NCI-H345 treated with DMSO at 0.1 percent for 48 hours (cell line): ENCODE results near the gene MAPK10.
"Not testable (repeated sequence)": the region's sequence is repeated elsewhere in the genome, so short reads cannot be mapped to it uniquely, and the experiment has no call there.

Experiments
- DNase-seq: peaks from one replicate; lab custom pipeline; 2025; ENCODE audit not compliant: unreplicated experiment; lab: John Stamatoyannopoulos, UW

Gene MAPK10

GRCh38 chr4:86114563-86114962 lies 245.3 kb downstream of the MAPK10 start:
- no peak for DNase-seq

DNA sequence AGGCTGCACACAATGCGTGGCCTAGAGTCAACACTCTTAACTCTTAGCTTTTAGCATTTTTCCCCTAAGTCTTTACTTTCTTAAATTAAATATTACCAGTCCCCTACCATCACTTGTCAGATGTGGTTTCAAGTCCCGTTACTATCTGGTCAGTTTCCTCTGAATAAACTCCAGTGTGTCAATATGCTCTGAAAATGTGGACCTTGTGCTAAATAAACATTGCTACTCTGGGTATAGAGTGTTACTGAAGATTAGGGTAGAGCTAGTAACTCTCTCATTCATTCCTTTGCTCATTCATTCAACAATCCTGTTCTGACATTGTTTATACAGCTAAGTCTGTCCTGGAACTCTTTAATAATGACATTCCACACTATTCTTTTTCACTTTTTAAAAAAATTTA lies 251.0 kb downstream of the MAPK10 start:
- DNase-seq = no peak

- DNase-seq = no peak
These were observed 251.7 kb downstream of the MAPK10 start for GRCh38 chr4:86108137-86108536.

DNA sequence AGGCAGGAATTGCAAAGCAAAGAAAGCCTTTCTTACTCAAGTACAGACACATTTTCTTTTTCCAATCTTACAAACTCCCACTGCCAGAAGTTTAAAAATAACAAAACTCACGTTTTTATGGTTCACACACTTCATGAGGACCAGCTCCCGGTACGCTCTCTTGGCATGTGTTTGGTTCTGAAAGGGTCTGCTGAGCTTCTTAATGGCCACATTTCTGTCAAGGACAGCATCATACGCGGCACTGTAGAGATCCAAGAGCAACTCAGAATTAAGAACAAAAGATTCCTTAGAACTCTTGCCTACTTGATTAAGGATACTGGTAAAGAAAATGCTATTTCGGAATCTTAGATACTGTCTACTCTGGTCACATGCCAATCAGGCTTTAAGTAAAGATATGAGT lies 252.7 kb downstream of the MAPK10 start:
- DNase-seq = no peak

- DNase-seq = no peak
These were observed 253.4 kb downstream of the MAPK10 start for GRCh38 chr4:86106475-86106874.

DNA sequence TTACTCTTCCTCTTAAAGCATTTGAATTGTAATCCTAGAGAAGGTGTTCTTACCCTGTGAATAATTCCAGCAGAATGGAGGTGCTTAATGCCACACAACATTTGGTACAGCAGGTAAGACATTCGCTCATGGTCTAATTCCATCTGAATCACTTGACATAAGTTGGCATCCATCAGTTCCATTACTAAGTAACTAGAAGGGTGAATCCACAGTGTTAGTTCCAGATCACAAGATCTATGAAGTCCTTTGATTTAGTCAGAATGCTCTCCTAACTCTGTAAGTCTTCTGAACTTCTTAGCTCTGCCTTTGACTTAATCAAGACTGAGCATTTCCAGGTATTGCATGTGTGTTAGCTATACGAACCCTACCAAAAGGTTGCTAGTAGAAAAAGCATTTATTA lies 258.0 kb downstream of the MAPK10 start:
- no peak for DNase-seq

DNA sequence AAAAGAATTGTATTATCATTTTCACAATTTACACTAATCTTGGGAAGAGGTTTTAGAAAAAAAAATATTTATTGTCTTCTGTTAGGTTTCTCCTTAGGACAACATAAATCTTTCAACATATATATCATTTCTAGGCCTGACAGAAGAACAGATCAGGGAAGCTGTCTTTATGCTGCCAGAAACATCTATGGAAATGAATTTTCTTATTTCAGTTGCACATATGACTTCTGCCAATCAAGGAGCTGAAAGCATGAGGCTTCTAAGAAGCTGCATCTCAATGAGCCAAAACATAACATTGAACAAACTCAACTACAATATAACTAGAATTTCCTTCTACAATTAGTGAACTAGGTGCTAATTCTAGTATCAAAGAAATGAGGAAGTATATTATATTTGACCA lies 258.4 kb downstream of the MAPK10 start:
- DNase-seq = no peak

- no peak for DNase-seq
These were observed 259.2 kb downstream of the MAPK10 start for GRCh38 chr4:86100539-86101215.

DNA sequence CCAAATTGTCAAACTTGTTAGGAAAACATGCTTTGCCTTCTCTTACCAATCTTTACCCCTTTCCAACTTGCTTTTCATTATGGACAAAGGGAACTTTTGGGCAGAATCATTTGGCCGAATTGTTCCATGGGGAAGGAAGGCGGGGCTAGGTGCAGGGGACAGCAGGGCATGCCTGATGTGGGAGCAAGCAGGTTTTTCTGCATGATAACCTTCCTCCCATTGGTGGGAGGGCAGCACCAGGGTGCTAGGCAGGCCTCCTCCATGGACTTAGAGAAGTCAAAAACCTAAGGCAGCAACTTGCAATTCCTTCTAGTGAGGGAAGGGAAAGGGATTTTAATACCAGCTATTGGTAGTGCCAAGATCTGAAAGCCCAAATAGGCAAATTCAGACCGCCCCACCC lies 260.5 kb downstream of the MAPK10 start:
- DNase-seq = no peak

DNA sequence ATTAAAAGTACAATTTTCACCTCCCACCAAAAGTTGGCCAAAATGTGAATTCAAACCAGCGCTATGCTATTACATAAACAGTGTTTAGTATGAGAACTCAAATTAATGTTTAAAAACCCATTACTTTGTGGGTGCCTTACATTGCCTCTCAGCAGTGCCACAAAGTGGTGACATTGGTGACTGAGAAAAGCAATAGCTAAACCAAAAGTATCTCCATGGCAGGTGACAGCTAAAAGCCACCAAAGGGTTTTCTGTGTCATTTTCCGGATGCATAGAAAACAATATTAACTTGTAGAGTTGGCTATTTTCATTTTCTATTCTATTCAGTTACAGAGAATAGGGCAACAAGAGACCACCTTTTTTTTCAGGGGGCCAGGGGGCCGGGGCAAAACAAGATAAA lies 261.2 kb downstream of the MAPK10 start:
- no peak for DNase-seq

- no peak for DNase-seq
These were observed 263.5 kb downstream of the MAPK10 start for GRCh38 chr4:86096373-86096772.

GRCh38 chr4:86092684-86093083 lies 267.2 kb downstream of the MAPK10 start:
- no peak for DNase-seq

DNA sequence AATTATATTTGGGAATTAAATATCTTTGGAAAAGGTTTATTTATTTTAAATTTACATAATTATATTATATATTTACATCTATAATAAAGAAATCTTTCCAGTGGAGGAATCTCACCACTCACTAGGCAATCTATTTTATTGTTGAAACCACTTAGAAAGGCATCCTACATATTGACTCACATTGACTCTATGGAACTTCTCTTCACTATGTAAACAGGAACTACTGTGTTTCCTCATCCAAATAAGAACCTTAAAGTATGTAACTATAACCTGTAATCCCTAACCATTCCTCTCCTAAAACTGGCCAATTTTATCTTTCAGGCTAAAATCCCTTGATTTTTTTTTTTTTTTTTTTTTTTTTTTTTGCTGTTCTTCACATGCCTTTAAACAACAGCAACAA lies 268.7 kb downstream of the MAPK10 start:
- no peak for DNase-seq

DNA sequence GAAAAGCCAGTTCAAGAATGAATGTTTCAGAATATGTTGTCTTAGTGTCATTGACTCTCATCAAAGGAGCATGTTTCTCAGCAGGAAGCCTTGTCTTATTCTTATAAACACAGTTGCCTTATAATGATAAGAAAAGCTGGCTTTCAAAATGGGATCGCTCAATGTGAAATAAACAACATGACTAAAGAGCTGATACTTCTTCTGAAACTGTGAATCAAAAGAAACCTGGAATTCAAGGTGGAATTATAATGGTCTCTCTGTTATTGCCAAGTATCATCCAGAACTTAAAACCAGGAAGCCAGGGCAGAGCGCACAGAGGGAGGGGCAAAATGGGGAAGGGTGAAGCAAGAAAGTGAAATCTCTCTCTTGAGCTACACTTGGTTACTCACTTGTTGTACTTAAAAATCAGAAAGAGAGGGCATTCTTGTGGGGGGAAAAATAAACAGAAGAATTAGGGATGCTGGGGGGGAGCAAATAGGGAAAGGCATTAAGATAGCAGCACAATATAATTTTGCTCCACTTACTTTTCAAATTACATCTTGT lies 270.0 kb downstream of the MAPK10 start:
- no peak for DNase-seq

- DNase-seq = no peak
These were observed 270.8 kb downstream of the MAPK10 start for GRCh38 chr4:86089053-86089452.

DNA sequence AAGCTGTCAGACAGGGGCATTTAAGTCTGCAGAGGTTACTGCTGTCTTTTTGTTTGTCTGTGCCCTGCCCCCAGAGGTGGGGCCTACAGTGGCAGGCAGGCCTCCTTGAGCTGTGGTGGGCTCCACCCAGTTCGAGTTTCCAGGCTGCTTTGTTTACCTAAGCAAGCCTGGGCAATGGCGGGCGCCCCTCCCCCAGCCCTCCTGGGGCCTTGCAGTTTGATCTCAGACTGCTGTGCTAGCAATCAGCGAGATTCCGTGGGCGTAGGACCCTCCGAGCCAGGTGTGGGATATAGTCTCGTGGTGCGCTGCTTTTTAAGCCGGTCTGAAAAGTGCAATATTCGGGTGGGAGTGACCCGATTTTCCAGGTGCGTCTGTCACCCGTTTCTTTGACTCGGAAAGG lies 284.1 kb downstream of the MAPK10 start:
- not testable (repeated sequence) for DNase-seq

- no peak for DNase-seq
These were observed 299.5 kb downstream of the MAPK10 start for GRCh38 chr4:86060341-86060740.

DNA sequence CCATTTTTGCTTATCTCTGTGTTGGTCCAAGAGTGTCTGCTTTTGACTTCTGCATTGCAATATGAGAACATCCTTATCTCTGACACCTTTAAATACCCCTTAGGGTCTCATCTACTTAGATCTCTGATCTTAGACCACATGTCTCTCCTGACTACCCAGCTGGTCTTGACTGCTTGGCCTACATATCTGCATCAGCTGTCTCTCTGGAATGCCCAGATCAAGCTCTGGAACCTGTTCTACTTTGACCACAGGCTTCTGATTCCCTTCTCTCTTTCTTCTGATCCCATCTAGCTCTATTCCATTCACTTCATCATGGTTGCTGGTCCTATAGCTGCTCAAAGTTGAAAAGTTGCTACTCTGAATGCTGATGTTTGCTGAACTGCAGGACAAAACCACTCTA lies 301.2 kb downstream of the MAPK10 start:
- no peak for DNase-seq

- no peak for DNase-seq
These were observed 304.0 kb downstream of the MAPK10 start for GRCh38 chr4:86055898-86056297.

GRCh38 chr4:86054286-86055032 lies 305.4 kb downstream of the MAPK10 start:
- DNase-seq = no peak

- DNase-seq = no peak
These were observed 309.4 kb downstream of the MAPK10 start for GRCh38 chr4:86050496-86050895.

DNA sequence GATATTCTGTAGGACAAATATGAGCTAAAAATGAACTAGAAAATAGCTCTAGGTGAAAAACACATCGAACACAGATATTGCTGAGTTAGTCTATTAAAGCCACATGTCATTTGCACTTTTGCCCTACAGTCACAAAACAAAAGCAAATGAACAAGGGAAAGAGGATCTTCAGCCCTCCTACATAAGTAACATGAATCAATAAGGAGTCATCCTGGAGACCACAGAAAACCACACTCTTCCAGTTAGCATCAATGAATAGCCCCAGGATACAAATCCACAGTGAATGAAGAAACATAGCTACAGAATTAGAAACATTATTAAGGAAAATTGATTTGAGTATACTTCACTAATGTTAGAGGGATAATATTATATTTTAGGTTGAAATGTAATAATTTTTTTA lies 311.4 kb downstream of the MAPK10 start:
- DNase-seq = no peak

DNA sequence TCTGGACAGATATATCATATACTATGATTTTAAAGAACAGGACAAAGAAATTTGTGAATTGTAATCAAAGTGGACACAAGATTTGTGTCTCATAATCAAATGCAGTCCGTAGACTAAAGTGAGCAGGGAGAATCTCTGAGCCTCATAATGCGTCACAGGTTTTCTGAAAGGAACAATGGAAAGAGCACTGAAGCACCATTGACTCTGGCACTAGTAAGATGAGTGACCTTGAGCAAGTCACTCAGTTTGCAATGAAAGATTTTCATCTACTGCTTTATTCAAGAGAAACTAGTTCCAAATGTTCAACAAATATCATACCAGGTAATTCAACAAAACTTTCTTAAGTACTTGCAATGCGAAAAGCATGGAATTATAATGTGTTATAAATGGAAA lies 315.3 kb downstream of the MAPK10 start:
- no peak for DNase-seq
